ENCODE data around the gene TRABD2B.

DNA sequence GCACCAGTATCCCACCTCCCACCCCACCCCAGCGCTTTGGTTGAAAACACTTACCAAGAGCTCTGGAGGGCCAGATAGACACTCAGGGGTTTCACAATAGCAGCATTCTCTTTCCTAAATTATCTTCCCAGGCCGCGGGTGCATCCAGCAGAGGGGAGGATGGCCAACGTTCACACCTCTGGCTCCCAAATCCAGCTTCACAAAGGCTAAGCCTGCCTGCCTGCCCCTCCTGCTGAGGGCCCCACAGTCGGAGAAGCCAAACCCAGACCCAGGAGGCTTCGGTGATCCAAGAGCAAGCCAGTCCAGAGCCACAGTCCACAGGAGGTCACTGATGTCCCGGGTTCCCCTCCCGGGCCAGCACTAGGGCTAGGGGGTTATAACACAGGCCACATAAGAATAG is 231.9 kb downstream of the TRABD2B start:
- TF ChIP-seq, protein P1, sequence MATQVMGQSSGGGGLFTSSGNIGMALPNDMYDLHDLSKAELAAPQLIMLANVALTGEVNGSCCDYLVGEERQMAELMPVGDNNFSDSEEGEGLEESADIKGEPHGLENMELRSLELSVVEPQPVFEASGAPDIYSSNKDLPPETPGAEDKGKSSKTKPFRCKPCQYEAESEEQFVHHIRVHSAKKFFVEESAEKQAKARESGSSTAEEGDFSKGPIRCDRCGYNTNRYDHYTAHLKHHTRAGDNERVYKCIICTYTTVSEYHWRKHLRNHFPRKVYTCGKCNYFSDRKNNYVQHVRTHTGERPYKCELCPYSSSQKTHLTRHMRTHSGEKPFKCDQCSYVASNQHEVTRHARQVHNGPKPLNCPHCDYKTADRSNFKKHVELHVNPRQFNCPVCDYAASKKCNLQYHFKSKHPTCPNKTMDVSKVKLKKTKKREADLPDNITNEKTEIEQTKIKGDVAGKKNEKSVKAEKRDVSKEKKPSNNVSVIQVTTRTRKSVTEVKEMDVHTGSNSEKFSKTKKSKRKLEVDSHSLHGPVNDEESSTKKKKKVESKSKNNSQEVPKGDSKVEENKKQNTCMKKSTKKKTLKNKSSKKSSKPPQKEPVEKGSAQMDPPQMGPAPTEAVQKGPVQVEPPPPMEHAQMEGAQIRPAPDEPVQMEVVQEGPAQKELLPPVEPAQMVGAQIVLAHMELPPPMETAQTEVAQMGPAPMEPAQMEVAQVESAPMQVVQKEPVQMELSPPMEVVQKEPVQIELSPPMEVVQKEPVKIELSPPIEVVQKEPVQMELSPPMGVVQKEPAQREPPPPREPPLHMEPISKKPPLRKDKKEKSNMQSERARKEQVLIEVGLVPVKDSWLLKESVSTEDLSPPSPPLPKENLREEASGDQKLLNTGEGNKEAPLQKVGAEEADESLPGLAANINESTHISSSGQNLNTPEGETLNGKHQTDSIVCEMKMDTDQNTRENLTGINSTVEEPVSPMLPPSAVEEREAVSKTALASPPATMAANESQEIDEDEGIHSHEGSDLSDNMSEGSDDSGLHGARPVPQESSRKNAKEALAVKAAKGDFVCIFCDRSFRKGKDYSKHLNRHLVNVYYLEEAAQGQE (IDR thresholded peaks at IDR 0.05; ENCODE audit: insufficient read depth in 1 of 2, low read depth in 2 of 2, low read length in 2 of 2): no peak
- TF ChIP-seq POLR2AphosphoS5 (IDR thresholded peaks at IDR 0.05; ENCODE audit: low read depth, low read length): no peak
- TF ChIP-seq FOXP2 (optimal IDR thresholded peaks at IDR 0.05; ENCODE audit: borderline replicate concordance, extremely low read depth, extremely low read length, insufficient read depth): no peak
- no peak for TF ChIP-seq SIN3A (IDR thresholded peaks at IDR 0.05; ENCODE audit: borderline replicate concordance, insufficient read depth, low read length)

Measured in PFSK-1 (cell line).